IPS-20b (cell line): ENCODE results near the gene DOCK3.
"Not testable (repeated sequence)": the region's sequence is repeated elsewhere in the genome, so short reads cannot be mapped to it uniquely, and the experiment has no call there.

Experiments used
- H3K27ac ChIP-seq: one replicate; pipeline ENCODE4 v1.5.1; 2013; ENCODE audit warnings: low read length
- H3K27me3 ChIP-seq: 2 replicates; pipeline ENCODE4 v1.6.1; 2013; ENCODE audit warnings: mild to moderate bottlenecking, low read length, inconsistent platforms; ENCODE audit not compliant: insufficient read depth
- H3K36me3 ChIP-seq: 2 replicates; pipeline ENCODE4 v1.6.1; 2013; ENCODE audit warnings: low read depth, mild to moderate bottlenecking, inconsistent platforms, low read length, moderate library complexity; ENCODE audit not compliant: insufficient read depth
- H3K4me1 ChIP-seq: 2 replicates; pipeline ENCODE4 v1.6.1; 2013; ENCODE audit warnings: mild to moderate bottlenecking, control low read depth, inconsistent platforms, low read length, moderate library complexity; ENCODE audit not compliant: insufficient read depth
- H3K4me3 ChIP-seq: 2 replicates; pipeline ENCODE4 v1.5.1; 2013; ENCODE audit warnings: mild to moderate bottlenecking, low read length, inconsistent platforms
- H3K9ac ChIP-seq: 2 replicates; pipeline ENCODE4 v1.6.1; 2013; ENCODE audit warnings: low read depth, mild to moderate bottlenecking, inconsistent platforms, low read length, moderate library complexity
- H3K9me3 ChIP-seq: 2 replicates; pipeline ENCODE4 v1.6.1; 2013; ENCODE audit warnings: mild to moderate bottlenecking, low read depth, low read length, inconsistent platforms; ENCODE audit not compliant: insufficient read depth

The DOCK3 gene

DNA sequence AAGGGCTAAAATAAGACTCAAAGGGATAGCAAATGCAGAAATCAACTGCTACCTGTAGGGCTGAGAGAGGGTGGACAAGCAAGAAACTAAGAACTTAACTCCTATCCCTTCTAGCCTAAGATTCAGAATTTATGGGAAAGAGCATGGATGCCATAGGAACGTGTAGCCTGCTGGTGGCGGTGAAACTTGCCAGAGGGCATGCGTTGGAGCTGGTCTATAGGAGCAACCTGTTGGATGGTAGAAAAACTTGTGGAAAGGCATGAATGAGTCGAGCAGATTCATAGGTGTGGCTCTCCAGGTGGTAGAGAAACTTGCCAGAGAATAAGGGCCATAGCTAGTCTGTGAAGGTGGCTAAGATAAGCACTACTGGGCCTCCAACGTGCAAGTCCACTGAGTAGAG, 137.2 kb downstream of the DOCK3 start:
- H3K36me3 ChIP-seq = no peaks in the 10 kb centered on the region
- H3K4me3 ChIP-seq = no peak overlapping the region
- H3K27me3 ChIP-seq = no peaks in the 10 kb centered on the region
- H3K9me3 ChIP-seq = no peaks in the 10 kb centered on the region
- H3K4me1 ChIP-seq = peaks cover 18% of the 10 kb centered on the region
- H3K9ac ChIP-seq = no peak overlapping the region
- no peak overlapping the region for H3K27ac ChIP-seq

GRCh38 chr3:50815844-50816243, 141.1 kb downstream of the DOCK3 start:
- Histone ChIP-seq H3K36me3 (no peaks in the 10 kb centered on the region), H3K4me3 (no peak overlapping the region), H3K9ac (peak overlapping the region; percentile 46; the same call in 1 of the 2 replicates), H3K9me3 (no peaks in the 10 kb centered on the region), H3K27ac (no peak overlapping the region), H3K27me3 (no peaks in the 10 kb centered on the region), H3K4me1 (peaks cover 39% of the 10 kb centered on the region)

- H3K27me3 ChIP-seq = no peaks in the 10 kb centered on the region
- H3K9me3 ChIP-seq = no peaks in the 10 kb centered on the region
- peak overlapping the region; percentile 4; the same call in 1 of the 2 replicates for H3K4me3 ChIP-seq
- H3K4me1 ChIP-seq = peaks cover 39% of the 10 kb centered on the region
- H3K27ac ChIP-seq = peak overlapping the region; percentile 2
- peak overlapping the region; percentile 70; the same call in 1 of the 2 replicates for H3K9ac ChIP-seq
- H3K36me3 ChIP-seq = no peaks in the 10 kb centered on the region
Observed at GRCh38 chr3:50816894-50817293, 142.2 kb downstream of the DOCK3 start.

DNA sequence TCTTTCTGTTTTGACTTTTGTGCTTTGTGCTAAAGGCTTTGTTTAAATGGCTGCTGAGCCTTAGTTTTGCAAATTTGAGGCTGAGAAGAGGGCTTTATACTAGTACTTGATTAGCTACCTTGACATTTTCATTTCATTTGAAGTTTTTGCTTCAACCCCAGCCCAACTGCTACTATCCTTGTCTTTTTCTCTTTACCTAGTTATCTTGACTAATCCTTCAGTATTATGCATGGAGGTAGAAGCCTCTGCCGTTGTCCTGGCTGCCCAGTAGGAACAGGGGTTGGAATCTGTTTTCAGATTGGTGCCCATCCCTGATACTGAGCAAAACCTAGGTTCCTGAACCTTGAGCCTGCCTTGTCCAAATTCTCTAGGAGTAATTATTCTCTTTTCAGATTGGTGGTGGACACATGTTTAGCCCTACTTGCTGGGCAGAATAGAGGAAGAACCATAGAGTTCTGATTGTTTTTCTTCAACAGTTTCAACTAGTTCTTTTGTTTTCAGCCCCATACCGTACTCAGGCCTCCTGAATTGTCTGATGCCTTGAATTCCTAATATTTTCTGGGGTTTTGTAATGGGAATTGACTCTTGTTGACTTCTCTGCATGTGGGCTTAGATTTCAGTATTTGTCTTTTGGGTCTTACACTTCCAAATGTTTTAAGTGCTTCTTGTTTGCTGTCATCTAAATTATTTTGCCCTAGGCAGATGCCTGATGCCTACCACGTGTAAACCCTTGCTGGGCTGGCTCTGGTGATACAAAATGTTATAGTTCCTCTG, 143.2 kb downstream of the DOCK3 start:
- peak overlapping the region; percentile 69 for H3K27ac ChIP-seq
- no peaks in the 10 kb centered on the region for H3K36me3 ChIP-seq
- H3K9me3 ChIP-seq = no peaks in the 10 kb centered on the region
- H3K4me3 ChIP-seq = peak overlapping the region; percentile 15
- H3K4me1 ChIP-seq = peaks cover 39% of the 10 kb centered on the region
- H3K27me3 ChIP-seq = no peaks in the 10 kb centered on the region
- H3K9ac ChIP-seq = peak overlapping the region; percentile 70; the same call in 1 of the 2 replicates

DNA sequence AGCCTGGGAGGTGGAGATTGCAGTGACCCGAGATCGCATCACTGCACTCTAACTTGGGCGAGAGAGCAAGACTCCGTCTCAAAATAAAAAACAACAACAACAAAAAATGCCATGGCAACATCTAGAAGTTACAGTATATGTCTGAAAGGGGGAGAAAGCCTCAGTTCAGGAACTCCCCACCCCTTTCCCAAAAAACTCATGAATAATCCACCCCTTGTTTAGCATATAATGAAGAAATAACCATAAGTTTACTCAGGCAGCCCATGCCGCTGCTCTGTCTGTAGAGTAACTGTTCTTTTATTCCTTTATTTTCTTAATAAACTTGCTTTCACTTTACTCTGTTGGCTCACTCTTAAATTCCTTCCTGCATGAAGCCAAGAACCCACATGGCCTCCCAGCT, 145.2 kb downstream of the DOCK3 start:
- Histone ChIP-seq H3K4me1 (peaks cover 39% of the 10 kb centered on the region), H3K9me3 (no peaks in the 10 kb centered on the region)

DNA sequence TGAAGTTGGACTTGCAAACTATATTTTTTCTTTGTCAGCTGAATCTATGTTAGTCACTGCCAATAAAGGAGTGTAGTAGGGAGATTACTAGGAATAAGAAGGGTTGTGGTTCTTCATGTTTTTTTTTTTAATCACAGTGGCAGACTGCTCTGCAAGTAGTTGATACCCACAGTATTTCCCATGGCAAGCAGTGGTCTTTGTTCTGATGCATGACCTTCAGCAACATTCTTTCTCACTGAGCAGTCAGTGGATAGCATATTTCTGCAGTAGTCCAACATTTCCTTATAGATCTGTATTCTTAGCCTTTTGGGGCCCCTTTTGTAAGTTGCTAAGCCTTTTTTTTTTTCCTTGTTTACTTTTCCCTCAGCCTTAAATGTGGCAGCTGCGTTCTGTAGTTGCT, 151.1 kb downstream of the DOCK3 start:
- H3K9ac ChIP-seq = no peak overlapping the region
- no peaks in the 10 kb centered on the region for H3K9me3 ChIP-seq
- peaks cover 5% of the 10 kb centered on the region for H3K4me1 ChIP-seq
- no peak overlapping the region for H3K27ac ChIP-seq
- H3K36me3 ChIP-seq = no peaks in the 10 kb centered on the region
- H3K27me3 ChIP-seq = no peaks in the 10 kb centered on the region
- no peak overlapping the region for H3K4me3 ChIP-seq

More for the DNA sequence above, 145.2 kb downstream of the DOCK3 start:
- H3K27ac ChIP-seq = peak overlapping the region; percentile 19
- no peaks in the 10 kb centered on the region for H3K27me3 ChIP-seq
- H3K4me3 ChIP-seq = no peak overlapping the region
- no peaks in the 10 kb centered on the region for H3K36me3 ChIP-seq
- H3K9ac ChIP-seq = no peak overlapping the region

DNA sequence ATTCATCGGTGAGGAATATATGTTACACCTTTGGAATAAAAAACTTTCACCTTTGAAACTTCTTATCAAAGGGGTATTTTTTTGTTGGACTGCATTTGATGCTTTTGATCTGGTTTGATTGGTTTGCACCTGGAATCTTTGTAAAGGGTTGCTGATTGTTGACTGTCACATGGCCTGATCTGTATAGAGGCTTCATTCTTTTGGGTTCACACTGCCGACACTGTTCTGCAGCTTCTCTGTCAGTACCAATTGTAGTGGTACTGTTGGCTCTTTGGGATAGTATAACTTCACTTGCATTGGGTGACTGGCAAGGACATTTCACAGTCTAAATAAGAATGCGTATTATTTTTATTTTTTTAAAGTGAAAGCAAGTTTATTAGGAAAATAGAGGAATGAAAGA, 155.7 kb downstream of the DOCK3 start:
- Histone ChIP-seq H3K9me3 (peaks cover 27% of the 10 kb centered on the region), H3K36me3 (no peaks in the 10 kb centered on the region), H3K27me3 (no peaks in the 10 kb centered on the region), H3K4me3 (no peak overlapping the region), H3K27ac (no peak overlapping the region), H3K9ac (no peak overlapping the region), H3K4me1 (peaks cover 5% of the 10 kb centered on the region)

DNA sequence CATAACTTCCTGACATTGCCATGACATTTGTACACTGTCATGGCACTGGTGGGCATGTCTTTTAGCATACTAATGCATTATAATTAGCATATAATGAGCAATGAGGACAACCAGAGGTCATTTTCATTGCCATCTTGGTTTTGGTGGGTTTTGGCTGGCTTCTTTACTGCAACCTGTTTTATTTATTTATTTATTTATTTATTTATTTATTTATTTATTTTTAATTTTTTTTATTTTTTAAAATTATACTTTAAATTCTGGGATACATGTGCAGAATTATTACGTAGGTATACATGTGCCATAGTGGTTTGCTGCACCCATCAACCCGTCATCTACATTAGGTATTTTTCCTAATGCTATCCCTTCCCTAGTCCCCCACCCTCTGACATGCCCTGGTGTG, 156.3 kb downstream of the DOCK3 start:
- H3K4me3 ChIP-seq, H3K4me1 ChIP-seq, H3K36me3 ChIP-seq, H3K9ac ChIP-seq, H3K27ac ChIP-seq, H3K27me3 ChIP-seq: not testable (repeated sequence)
- H3K9me3 ChIP-seq = peaks cover 33% of the 10 kb centered on the region

DNA sequence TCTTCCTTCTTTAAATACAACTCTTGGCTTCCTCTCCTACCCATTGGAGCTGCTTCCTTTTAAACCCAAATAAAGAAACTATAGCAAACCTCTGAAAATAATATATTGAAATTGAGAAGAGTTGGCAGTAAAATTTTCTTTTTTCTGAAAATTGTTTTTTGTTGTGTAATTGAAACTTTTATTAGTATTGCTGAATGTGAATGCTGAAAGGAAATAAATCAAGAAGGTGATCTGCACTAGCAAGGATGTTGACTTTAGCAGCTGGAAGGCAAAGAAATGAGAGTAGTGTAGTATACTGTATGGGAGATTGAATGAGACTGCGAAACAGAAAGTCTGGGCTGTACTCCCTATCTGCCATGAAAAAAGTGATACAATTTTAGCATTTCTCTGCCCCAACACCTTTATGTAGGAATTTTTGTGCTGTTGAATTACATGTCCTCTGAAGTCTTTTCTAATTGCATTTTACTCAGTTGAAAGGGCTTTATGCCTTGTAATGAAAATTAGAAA, 166.3 kb downstream of the DOCK3 start:
- no peak overlapping the region for H3K27ac ChIP-seq
- H3K4me1 ChIP-seq = peaks cover 9% of the 10 kb centered on the region
- H3K9me3 ChIP-seq = peaks cover 7% of the 10 kb centered on the region
- H3K27me3 ChIP-seq = no peaks in the 10 kb centered on the region
- no peak overlapping the region for H3K9ac ChIP-seq
- H3K4me3 ChIP-seq = no peak overlapping the region
- no peaks in the 10 kb centered on the region for H3K36me3 ChIP-seq

GRCh38 chr3:50848308-50848707, 173.6 kb downstream of the DOCK3 start:
- H3K36me3 ChIP-seq = no peaks in the 10 kb centered on the region
- H3K27me3 ChIP-seq = no peaks in the 10 kb centered on the region
- H3K4me1 ChIP-seq = no peaks in the 10 kb centered on the region
- H3K4me3 ChIP-seq = no peak overlapping the region
- H3K9ac ChIP-seq = no peak overlapping the region
- H3K27ac ChIP-seq = no peak overlapping the region
- peaks cover 6% of the 10 kb centered on the region; the same call in 1 of the 2 replicates for H3K9me3 ChIP-seq

DNA sequence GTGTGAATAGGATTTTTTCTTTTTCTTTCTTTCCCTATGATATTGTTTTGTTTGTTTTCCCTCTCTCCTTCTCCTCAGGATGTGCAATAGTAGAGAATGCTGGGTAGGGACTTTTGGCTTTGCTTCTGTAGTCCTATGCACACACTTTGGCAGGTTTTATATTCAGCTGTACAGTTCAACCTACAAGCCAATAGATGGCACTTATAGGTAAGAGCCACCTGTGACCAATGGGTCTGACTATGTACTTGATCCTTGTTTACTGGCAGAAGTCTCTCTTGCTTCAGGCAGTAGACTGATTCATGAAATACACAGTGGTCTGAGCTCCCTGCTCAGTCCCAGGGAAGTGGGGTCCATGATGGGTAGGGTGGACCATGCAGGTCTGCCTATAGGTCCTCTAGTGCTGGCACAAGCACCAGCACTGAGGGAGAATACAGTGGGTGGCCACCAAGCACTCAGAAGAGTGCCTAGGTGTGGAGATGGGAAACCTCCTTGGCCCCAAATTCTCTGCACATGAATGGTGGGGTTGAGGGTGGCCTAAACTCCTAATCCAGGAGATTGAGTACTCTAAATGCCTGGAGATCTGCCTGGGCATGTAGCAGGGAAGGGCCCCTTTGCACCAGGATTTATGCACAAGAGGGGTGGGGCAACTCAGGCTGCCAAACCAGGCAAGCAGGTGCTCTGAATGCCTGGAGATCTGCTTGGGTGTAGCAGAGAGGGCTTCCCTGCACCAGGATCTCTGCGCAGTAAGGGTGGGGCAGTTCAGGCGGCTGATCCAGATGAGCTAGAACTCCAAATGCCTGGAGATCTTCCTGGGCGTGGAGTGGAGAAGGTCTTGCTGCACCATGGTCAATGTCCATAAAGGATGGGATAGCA, 176.1 kb downstream of the DOCK3 start:
- Histone ChIP-seq H3K9ac (no peak overlapping the region), H3K27me3 (no peaks in the 10 kb centered on the region), H3K36me3 (no peaks in the 10 kb centered on the region), H3K27ac (no peak overlapping the region), H3K4me3 (no peak overlapping the region), H3K9me3 (peaks cover 6% of the 10 kb centered on the region; the same call in 1 of the 2 replicates), H3K4me1 (no peaks in the 10 kb centered on the region)
